HEK293T (cell line): ENCODE measurements around the gene UVRAG.

Experiments
- CTBP1 ChIP-seq: fragments of 450-650 bp; IDR thresholded peaks from 2 replicates; pipeline ENCODE4 v1.6.1; 2016; ENCODE audit warnings: borderline replicate concordance
- ELF4 ChIP-seq: fragments of 450-650 bp; IDR thresholded peaks from 2 replicates; pipeline ENCODE4 v1.6.1; 2017; ENCODE audit warnings: antibody characterized with exemption
- FOXA1 ChIP-seq: fragments of 450-650 bp; IDR thresholded peaks from 2 replicates; pipeline ENCODE4 v1.6.1; 2016; ENCODE audit warnings: mild to moderate bottlenecking
- FOXM1 ChIP-seq: fragments of 450-650 bp; IDR thresholded peaks from 2 replicates; pipeline ENCODE4 v1.6.1; 2017; ENCODE audit warnings: mild to moderate bottlenecking, borderline replicate concordance
- L3MBTL2 ChIP-seq: fragments of 450-650 bp; conservative IDR thresholded peaks from 2 replicates; pipeline ENCODE4 v1.6.1; 2016; ENCODE audit warnings: mild to moderate bottlenecking
- SUZ12 ChIP-seq: fragments of 450-650 bp; IDR thresholded peaks from 2 replicates; pipeline ENCODE4 v1.6.1; 2016; ENCODE audit warnings: mild to moderate bottlenecking
- ZNF384 ChIP-seq: fragments of 450-650 bp; IDR thresholded peaks from 2 replicates; pipeline ENCODE4 v1.6.1; 2016

GRCh38 chr11:75834728-75835127, 19.7 kb downstream of the UVRAG start:
- TF ChIP-seq ZNF384 = no peak
- no peak for TF ChIP-seq FOXM1
- no peak for TF ChIP-seq CTBP1
- no peak for TF ChIP-seq FOXA1
- no peak for TF ChIP-seq L3MBTL2
- TF ChIP-seq SUZ12 = no peak
- TF ChIP-seq ELF4 = no peak
